HepG2 (cell line): Measurements from ENCODE around the gene GRK6. TPM values are rescaled to one million over a fixed set of nuclear protein-coding genes. Genes with fewer than 3 reads are reported as not detected.
A peak's percentile ranks its signal among the peaks of the same experiment; 100 is the strongest.

Source experiments
- ADNP ChIP-seq: sonication (generic); formaldehyde crosslinking; IDR thresholded peaks from 2 replicates; pipeline ENCODE4 v1.4.0; 2020; ENCODE audit warnings: missing genetic modification reagents
- CHD2 ChIP-seq: IDR thresholded peaks from 2 replicates; pipeline ENCODE4 v1.6.1; 2011; ENCODE audit warnings: low read depth, low read length, improper control_type of control experiment
- DRAP1 ChIP-seq: IDR thresholded peaks from 2 replicates; pipeline ENCODE4 v1.6.1; 2016; ENCODE audit warnings: missing genetic modification reagents, missing compliant biosample characterization
- MEIS1 ChIP-seq: sonication (generic); formaldehyde crosslinking; IDR thresholded peaks from 2 replicates; pipeline ENCODE4 v1.9.0; 2021; ENCODE audit warnings: mild to moderate bottlenecking, missing genetic modification reagents, moderate library complexity, borderline replicate concordance
- NR2F6 ChIP-seq, 2 experiments: IDR thresholded peaks; 2 replicates each; pipeline ENCODE4 v1.6.1; 2016; ENCODE audit warnings: antibody characterized with exemption in 1 of 2, mild to moderate bottlenecking in 1 of 2
- PBX3 ChIP-seq: sonication (generic); formaldehyde crosslinking; IDR thresholded peaks from 2 replicates; pipeline ENCODE4 v1.8.1; 2023; ENCODE audit warnings: missing genetic modification reagents, inconsistent platforms, borderline replicate concordance
- PRDM4 ChIP-seq: sonication (generic); formaldehyde crosslinking; IDR thresholded peaks from 2 replicates; pipeline ENCODE4 v1.9.0; 2021; ENCODE audit warnings: missing genetic modification reagents, borderline replicate concordance
- TAF1 ChIP-seq: sonication (generic); formaldehyde crosslinking; IDR thresholded peaks from 2 replicates; pipeline ENCODE4 v1.4.0; 2020; ENCODE audit warnings: missing genetic modification reagents
- TARDBP ChIP-seq: sonication (generic); formaldehyde crosslinking; IDR thresholded peaks from 2 replicates; pipeline ENCODE4 v1.8.0; 2022; ENCODE audit warnings: mild to moderate bottlenecking, missing genetic modification reagents
- ZNF407 ChIP-seq: sonication (generic); formaldehyde crosslinking; IDR thresholded peaks from one replicate; pipeline ENCODE4 v1.5.1; 2020; ENCODE audit warnings: mild to moderate bottlenecking, missing genetic modification reagents; ENCODE audit errors: not compliant biosample characterization
- ZSCAN29 ChIP-seq: sonication (generic); formaldehyde crosslinking; conservative IDR thresholded peaks from 2 replicates; pipeline ENCODE4 v1.4.0; 2020; ENCODE audit warnings: mild to moderate bottlenecking, missing genetic modification reagents
- polyA plus RNA-seq, 8 experiments: library from polyadenylated mRNA; depleted of rRNA in 3 of 8; stranded (reverse) in 7 of 8; unstranded in 1 of 8; fragments of >200 nt; fragmentation: Illumina TruSeq in 4 of 8; extraction: Trizol in 4 of 8; gene quantifications; 2 replicates each; pipeline versions ENCODE4 v1.2.1 to v1.2.3, GENCODE V29; 2011 to 2016; ENCODE audit warnings: low read depth in 4 of 8, missing spikeins in 1 of 8, mixed read lengths in 1 of 8; ENCODE audit not compliant: insufficient read depth in 1 of 8
- total RNA-seq, 5 experiments: library from RNA; depleted of rRNA; stranded (reverse); fragments of >200 nt; fragmentation: Illumina TruSeq; extraction: Trizol; gene quantifications; 2 replicates each; pipeline ENCODE4 v1.2.3, GENCODE V29; 2016; ENCODE audit warnings: low read depth in 1 of 5
- TF ChIP-seq, protein P1 (sequence below): sonication (generic); formaldehyde crosslinking; conservative IDR thresholded peaks from 2 replicates; pipeline ENCODE4 v1.5.0; 2020; ENCODE audit warnings: missing genetic modification reagents

The GRK6 gene
- total and polyA plus RNA-seq, 2 of the 13 experiments (the other 11 are each of a cell fraction or from before 2014, with no cell fraction given), result 13.2 to 19.9 TPM

- TF ChIP-seq PBX3 (CRISPR knock-in tag), result no peak
- no peak for TF ChIP-seq ADNP
- TF ChIP-seq PRDM4 (CRISPR knock-in tag), result no peak
- no peak for TF ChIP-seq ZNF407 (CRISPR knock-in tag)
- TF ChIP-seq NR2F6 (IDR thresholded peaks at IDR 0.05), result no peak
- TF ChIP-seq NR2F6 (CRISPR knock-in tag; IDR thresholded peaks at IDR 0.05), result peak; percentile 47; the same call in 1 of the 2 replicates
- no peak for TF ChIP-seq ZSCAN29 (CRISPR knock-in tag)
- TF ChIP-seq CHD2, result no peak
- TF ChIP-seq TARDBP (CRISPR knock-in tag), result no peak
- TF ChIP-seq, protein P1, sequence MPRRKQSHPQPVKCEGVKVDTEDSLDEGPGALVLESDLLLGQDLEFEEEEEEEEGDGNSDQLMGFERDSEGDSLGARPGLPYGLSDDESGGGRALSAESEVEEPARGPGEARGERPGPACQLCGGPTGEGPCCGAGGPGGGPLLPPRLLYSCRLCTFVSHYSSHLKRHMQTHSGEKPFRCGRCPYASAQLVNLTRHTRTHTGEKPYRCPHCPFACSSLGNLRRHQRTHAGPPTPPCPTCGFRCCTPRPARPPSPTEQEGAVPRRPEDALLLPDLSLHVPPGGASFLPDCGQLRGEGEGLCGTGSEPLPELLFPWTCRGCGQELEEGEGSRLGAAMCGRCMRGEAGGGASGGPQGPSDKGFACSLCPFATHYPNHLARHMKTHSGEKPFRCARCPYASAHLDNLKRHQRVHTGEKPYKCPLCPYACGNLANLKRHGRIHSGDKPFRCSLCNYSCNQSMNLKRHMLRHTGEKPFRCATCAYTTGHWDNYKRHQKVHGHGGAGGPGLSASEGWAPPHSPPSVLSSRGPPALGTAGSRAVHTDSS (CRISPR knock-in tag), result no peak
- TF ChIP-seq TAF1 (CRISPR knock-in tag), result no peak
- TF ChIP-seq DRAP1 (CRISPR knock-in tag), result no peak
- TF ChIP-seq MEIS1 (CRISPR knock-in tag), result peak; percentile 80; the same call in 1 of the 2 replicates
Measured at GRCh38 chr5:177434942-177435738, 8.7 kb downstream of the GRK6 start (continued).
